Regular cardiac myocyte (primary cell): ENCODE measurements around the gene FARSA. TPM values are rescaled to one million over a fixed set of nuclear protein-coding genes. Genes with fewer than 3 reads are reported as not detected.

ENCODE experiments used
- total RNA-seq: library from RNA; depleted of rRNA; stranded (reverse); fragments of >200 nt; gene quantifications from 2 replicates; pipeline ENCODE4 v1.2.3, GENCODE V29; 2014

Gene FARSA
- 55.8 and 94.5 TPM in 2 replicates for total RNA-seq

DNA sequence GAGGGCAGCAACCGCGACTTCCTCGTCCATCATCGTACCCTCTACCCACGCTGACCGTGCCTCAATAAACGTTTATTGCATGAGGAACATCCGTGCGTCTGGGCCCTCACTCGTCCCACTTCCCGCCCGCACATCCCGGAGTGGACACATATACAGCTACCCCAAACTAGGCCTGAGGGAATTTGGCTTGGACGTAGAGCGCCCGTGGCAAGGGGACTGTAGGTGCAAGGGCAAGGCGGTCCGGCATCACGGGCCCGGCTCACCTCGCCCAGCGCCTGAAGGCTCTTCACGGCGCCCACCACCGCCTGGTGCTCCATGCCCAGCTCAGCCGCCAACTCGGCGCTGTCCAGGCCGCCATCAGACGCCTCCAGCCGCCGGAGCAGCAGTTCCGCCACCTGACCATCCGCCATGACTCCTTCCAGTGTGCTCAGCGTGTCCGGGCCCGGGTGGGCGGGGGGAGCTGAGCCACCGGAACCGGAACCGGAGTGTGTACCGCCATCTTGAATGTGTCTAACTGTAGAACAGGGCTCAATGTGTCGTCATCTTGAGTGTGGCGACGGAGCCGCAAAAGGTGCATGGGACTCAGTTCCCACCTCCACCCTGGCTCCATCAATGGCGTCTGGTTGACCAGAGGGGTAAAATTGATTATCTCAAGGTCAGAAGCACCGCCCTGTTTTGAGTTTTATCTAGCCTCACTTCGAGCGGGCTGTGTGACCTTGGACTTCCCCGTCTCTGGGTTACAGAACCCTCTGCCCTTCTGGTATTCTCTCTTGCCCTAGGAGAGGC, at the start of gene FARSA:
Gene FARSA (minus strand): TSS at position 425 of the 786 bp plus-strand sequence. CDS start 15 bp downstream, at position 410.

DNA sequence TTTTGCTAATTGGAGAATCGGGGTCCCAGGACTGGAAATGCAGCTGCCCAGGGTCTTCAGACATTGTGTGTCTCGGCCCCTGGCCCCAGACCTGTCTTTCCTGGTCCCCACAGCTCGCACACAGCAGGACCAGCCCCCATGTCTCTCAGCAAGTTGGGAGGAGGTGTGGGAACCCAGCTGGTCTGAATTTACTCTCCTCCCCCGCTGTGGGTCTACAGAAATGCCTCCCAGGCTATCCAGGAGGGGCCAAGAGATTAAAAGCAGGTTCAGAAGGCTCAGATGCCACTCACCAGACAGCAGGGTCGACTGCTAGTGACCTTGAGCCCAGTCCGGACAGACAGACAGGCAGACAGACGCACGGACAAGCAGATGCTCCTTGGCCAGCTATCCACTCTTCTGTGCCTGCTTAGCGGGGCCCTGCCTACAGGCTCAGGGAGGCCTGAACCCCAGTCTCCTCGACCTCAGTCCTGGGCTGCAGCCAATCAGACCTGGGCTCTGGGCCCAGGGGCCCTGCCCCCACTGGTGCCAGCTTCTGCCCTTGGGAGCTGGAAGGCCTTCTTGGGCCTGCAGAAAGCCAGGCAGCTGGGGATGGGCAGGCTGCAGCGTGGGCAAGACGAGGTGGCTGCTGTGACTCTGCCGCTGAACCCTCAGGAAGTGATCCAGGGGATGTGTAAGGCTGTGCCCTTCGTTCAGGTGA, 35.9 kb upstream of the FARSA start, which contains the start of gene DAND5:
Gene DAND5 (plus strand): TSS at position 285 of the 697 bp plus-strand sequence. CDS start 85 bp downstream, at position 370.

DNA sequence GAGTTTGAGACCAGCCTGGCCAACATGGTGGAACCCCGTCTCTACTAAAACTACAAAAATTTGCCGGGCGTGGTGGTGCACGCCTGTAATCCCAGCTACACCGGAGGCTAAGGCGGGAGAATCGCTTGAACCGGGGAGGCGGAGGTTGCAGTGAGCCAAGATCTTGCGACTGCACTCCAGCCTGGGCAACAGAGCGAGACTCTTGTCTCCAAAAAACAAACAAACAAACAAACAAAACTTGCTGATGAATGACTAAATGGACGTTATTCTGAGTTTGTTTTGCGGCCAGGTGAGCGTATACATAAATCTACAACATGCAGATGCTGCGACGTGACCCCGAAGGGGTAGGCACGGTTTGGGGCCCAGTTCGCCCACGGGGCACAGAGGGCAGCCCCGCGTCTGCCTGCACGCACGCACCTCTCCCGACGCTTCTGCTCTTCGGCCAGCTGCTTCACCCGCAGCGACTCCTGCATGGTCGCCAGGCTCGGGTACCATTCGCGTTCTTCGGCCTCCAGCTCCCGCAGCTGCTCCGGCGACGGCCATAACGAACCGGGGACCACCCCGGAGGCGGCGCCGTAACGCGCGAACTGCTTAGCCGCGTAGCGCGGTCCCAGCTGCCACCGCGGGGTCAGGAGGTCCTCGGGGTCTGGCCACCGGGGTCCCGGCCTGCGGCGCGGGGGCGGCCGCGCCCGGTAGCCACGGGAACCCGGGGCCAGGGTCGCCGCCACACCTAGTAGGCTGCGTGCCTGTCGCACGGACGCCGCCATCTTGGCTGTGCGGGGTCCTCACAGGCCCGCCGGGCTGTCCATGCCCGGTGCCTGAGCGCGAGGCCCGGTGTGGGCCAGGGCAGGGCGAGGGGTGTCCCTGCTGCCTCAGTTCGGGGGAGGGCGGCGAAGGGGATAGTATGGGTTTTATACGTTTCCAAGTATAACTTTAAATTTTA, 23.2 kb upstream of the FARSA start, which contains the start of gene GADD45GIP1:
Gene GADD45GIP1 (minus strand): TSS at position 778 of the 943 bp plus-strand sequence. CDS start 11 bp downstream, at position 767.

DNA sequence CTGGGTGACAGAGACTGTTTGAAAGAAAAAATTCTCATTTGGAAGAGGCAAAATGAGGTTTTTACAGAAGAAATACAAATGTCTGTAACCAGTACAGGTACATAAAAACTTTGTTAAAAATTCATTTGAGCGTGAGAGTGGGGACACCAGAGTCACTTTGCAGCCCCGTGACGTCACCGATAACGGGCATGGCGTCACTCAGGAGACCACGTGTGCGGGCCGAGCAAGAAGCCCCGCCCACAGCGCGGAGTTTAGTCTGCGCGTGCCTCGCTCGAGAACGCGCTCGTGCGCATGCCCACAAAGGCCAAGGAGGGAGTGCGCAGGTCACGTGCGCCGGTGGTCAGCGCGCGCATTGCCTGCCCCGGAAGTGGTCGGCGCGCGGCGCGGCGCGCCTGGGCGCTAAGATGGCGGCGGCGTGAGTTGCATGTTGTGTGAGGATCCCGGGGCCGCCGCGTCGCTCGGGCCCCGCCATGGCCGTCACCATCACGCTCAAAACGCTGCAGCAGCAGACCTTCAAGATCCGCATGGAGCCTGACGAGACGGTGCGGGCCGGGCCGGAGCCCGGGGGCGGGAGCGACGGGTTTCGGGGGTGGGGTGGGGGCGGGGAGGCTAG, 12.1 kb upstream of the FARSA start, which contains the start of gene RAD23A:
Gene RAD23A (plus strand): TSS at position 384 of the 613 bp plus-strand sequence. CDS start 87 bp downstream, at position 471.

DNA sequence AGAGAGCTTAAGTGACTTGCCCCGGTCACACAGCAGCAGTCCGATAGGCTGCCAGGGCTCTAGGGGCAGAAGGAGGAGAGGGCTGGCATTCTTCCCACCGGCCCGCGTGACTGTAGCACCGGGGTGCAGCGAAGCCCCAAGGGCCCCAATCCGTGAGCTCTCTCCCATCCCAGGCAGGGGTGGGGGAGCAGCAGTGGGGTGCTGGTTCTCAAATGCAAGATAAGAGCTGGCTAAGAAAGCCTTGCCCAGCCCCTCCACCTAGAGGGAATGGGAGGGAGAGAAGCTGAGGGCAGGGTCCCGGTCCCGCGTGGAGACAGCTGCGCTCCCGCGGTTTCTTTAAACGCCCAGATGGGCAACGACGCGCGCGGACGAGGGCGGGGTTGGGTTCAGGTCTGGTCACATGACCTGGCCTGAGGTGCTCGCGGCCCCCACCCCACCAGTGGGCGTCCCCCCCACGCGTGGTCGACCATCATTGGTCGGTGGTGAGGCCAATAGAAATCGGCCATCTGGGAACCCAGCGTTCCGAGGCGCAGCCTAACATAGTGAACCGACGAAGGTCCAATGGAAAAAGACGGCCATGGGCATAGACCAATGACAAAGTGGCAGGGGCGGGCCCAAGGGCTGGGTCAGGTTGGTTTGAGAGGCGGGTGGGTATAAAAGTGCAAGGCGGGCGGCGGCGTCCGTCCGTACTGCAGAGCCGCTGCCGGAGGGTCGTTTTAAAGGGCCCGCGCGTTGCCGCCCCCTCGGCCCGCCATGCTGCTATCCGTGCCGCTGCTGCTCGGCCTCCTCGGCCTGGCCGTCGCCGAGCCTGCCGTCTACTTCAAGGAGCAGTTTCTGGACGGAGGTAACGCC, 4.6 kb upstream of the FARSA start, which contains the start of gene CALR:
Gene CALR (plus strand): TSS at position 683 of the 852 bp plus-strand sequence. CDS start 71 bp downstream, at position 754.

DNA sequence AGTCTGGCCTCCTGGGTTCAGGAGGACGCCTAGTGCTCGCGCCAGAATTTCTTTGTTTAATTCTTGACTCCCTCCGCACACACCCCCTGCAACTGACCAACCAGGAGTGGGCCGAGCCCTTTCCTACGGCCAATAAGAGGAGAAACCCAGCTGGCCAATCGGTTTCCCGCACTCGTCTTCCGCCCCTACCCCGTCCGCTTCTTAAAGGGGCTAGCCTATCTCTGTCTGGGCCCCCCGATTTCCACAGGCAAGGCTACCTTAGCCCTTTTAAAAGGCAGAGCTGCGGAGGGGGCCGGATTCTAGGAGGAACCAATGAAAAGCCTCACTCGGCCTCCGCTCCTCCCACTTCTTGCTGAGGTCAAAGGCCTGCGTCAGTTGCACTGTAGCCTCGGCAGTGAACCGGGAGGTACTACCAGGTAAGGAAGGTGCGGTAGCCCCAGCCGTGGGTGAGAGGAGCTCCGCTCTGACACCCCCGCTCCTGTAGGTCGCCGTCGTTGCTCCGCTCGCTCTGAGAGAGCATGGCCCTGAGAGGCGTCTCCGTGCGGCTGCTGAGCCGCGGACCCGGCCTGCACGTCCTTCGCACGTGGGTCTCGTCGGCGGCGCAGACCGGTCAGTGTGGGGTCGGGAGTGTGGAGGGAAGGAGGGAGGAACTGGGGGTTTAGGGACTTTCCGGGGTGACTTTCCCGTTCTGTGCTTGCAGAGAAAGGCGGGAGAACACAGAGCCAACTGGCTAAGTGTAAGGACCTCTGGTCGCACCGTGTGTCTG, 42.5 kb downstream of the FARSA start, which contains the start of gene GCDH:
Gene GCDH (plus strand): TSS at position 374 of the 766 bp plus-strand sequence. CDS start 145 bp downstream, at position 519.

DNA sequence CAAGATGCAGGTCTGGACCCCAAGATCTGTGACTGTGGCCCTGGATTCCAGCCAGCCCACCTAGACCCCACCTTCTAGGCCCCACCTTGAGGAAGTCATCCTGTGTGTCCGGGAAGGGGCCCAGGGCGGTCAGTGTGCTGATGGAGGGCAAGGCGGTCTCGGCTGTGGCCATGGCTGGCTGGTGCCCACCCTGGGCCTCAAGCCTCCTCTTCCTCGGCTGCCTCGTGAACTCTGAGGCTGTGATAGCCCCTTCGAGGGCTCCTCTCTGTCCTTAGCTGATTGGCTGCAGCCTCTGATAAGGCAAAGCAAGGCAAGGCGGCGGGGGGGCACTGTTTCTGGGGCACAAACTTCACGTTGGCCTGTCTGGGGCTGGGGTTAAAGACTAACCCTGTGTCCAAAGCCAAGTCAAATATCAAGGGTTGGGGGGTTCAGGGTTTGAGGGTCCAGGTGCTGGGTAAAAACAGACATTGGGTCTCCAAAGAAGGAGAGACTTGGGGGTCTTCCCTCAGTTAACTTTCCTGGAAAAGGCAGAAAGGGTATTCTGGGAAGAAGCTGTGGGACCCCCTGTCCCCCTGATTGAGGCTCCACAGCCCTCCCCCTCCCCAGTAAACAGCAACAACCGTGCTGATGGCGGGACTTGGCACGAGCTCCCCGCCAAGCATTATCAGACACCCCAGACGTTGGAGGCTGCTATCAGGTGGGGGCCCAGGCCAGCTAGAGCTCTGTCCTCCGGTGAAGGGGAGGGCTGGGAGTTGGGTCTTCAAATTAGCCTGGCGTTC, 46.4 kb downstream of the FARSA start, which contains the start of gene KLF1:
Gene KLF1 (minus strand): TSS at position 233 of the 779 bp plus-strand sequence. CDS start 61 bp downstream, at position 172.

DNA sequence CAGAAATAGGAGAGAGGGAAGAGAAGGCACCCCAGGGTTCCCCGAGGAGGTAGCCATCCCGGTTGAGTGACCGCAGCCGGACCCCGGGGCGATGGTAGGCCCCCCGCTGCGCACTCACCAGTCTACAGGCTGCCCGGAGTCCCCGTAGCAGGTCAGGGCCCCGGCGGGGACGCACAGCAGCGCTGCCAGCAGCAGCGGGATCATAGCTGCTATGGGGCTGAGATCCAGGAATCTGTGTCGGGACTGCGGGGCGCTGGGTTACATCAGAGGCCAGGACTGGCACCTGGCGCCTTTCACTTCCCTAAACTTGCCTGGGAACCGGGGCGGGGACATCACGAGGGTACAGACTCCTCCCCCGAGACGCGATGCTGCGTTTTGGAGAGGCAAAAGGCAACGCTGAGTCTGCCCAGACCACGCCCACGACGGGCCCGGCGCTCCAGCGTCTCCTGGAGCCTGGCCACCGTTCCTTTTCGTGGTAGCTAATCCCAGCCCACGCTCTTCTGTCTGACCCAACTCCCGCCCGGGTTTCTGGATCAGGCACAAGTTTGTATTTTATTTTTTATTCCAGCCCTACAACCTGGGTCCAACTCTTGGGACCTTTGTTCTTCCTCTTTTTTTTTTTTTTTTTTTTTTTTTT, 52.2 kb downstream of the FARSA start, which contains the start of gene DNASE2:
Gene DNASE2 (minus strand): TSS at position 278 of the 637 bp plus-strand sequence. CDS start 74 bp downstream, at position 204.

Other genes starting within 250 kb of the FARSA start
- gene GNG14, start 245.7 kb downstream of the FARSA start, total RNA-seq: not detected in 2 replicates
- 3.7 and 7.9 TPM in 2 replicates for gene FBXW9, start 237.1 kb downstream of the FARSA start, total RNA-seq
- gene TNPO2, start 209.8 kb downstream of the FARSA start, total RNA-seq: 27.0 and 27.1 TPM in 2 replicates
- 121 and 222 TPM in 2 replicates for gene TRIR, start 199.0 kb downstream of the FARSA start, total RNA-seq
- 79.8 and 154 TPM in 2 replicates for gene GET3, start 196.2 kb downstream of the FARSA start, total RNA-seq
- not detected in 2 replicates for gene BEST2, start 181.9 kb downstream of the FARSA start, total RNA-seq
- 11.1 and 18.3 TPM in 2 replicates for gene HOOK2, start 158.2 kb downstream of the FARSA start, total RNA-seq
- 78.2 and 101 TPM in 2 replicates for gene JUNB, start 142.2 kb downstream of the FARSA start, total RNA-seq
- 184 and 196 TPM in 2 replicates for gene PRDX2, start 131.9 kb downstream of the FARSA start, total RNA-seq
- gene THSD8, start 131.6 kb downstream of the FARSA start, total RNA-seq: not detected in 2 replicates
- 10.1 and 78.6 TPM in 2 replicates for gene RNASEH2A, start 127.1 kb downstream of the FARSA start, total RNA-seq
- not detected in 2 replicates for gene RTBDN, start 99.1 kb downstream of the FARSA start, total RNA-seq
- gene MAST1, start 95.2 kb downstream of the FARSA start, total RNA-seq: 3.4 TPM in 1 of 2 replicates, not detected in the other
- gene DNASE2, start 52.3 kb downstream of the FARSA start, total RNA-seq: 7.9 and 28.8 TPM in 2 replicates
- gene KLF1, start 46.5 kb downstream of the FARSA start, total RNA-seq: not detected in 2 replicates
- 30.4 and 48.3 TPM in 2 replicates for gene GCDH, start 42.6 kb downstream of the FARSA start, total RNA-seq
- gene SYCE2, start 14.4 kb downstream of the FARSA start, total RNA-seq: 0.19 and 0.28 TPM in 2 replicates
- 1,835 and 1,876 TPM in 2 replicates for gene CALR, start 4.9 kb upstream of the FARSA start, total RNA-seq
- gene RAD23A, start 12.2 kb upstream of the FARSA start, total RNA-seq: 42.6 and 75.7 TPM in 2 replicates
- 13.5 and 41.2 TPM in 2 replicates for gene GADD45GIP1, start 23.5 kb upstream of the FARSA start, total RNA-seq
- not detected in 2 replicates for gene DAND5, start 35.9 kb upstream of the FARSA start, total RNA-seq
- gene NFIX, start 61.8 kb upstream of the FARSA start, total RNA-seq: 22.4 and 34.1 TPM in 2 replicates
- gene LYL1, start 169.1 kb upstream of the FARSA start, total RNA-seq: 2.5 and 3.3 TPM in 2 replicates
- gene TRMT1, start 183.0 kb upstream of the FARSA start, total RNA-seq: 41.4 and 43.1 TPM in 2 replicates
- gene NACC1, start 184.6 kb upstream of the FARSA start, total RNA-seq: 28.5 and 69.6 TPM in 2 replicates
- 54.4 and 67.7 TPM in 2 replicates for gene STX10, start 216.7 kb upstream of the FARSA start, total RNA-seq
- 12.1 and 73.0 TPM in 2 replicates for gene IER2, start 216.7 kb upstream of the FARSA start, total RNA-seq